CD4-positive, alpha-beta T cell treated with Interleukin-15 for 1 hour (primary cell): ENCODE data around the gene TOB1.
"Not testable (repeated sequence)": the region's sequence is repeated elsewhere in the genome, so short reads cannot be mapped to it uniquely, and the experiment has no call there.

ENCODE experiments used
- DNase-seq: peaks from one replicate; pipeline ENCODE4 v3.0.0-alpha.2; 2020

TOB1 gene

DNA sequence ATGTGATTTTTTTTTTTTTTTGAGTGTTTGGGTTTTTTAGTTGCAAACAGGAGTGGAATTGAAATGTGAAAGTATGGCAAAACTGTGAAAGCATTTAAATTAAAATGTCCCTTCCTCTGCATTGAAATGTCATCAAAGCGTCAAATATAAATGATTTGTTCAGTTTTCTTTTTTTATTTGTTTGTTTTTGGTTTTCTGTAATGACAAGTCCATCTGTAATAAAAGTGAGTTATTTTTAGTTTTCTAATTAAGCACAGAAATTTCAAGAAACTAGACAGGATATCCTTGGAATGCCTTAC is 1.9 kb upstream of the TOB1 start:
- DNase-seq = no peak

DNA sequence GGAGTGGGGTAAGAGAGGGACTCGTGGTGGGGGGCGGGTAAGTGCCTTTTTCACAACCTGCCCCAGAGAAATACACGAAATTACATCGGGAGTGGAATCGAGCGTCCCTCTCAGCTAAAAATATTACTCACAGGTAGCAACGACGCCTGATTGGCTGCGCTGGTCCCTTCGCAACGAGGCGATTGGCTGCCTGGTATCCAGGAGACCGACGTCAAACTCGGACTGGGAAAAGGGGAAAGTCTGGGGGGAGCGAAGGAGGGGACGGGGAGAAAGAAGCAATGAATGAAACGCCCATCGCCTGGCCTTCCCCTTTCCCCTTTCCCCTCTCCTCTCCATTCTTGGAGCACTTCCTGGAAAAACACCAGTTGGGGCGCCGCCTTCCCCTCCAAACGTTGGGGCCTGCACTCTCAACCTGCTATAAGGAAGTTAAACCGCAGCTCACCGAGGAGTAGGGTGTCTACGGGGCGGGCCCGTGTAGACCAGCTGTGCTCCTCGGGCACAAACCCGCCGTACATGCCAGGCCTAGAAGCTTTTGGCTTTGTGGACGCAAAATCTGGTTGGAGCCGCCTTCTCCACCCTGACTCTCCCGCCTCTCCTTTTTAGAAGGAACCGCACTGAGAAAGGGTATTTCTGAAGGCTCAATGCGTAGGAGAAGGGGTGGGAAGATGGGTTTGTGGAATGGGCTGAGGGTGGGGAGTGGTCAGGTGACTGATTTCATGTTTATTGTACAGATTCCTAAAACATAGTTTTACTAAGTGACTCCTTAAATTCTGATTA is 1.4 kb upstream of the TOB1 start:
- DNase-seq = peak; percentile 90

DNA sequence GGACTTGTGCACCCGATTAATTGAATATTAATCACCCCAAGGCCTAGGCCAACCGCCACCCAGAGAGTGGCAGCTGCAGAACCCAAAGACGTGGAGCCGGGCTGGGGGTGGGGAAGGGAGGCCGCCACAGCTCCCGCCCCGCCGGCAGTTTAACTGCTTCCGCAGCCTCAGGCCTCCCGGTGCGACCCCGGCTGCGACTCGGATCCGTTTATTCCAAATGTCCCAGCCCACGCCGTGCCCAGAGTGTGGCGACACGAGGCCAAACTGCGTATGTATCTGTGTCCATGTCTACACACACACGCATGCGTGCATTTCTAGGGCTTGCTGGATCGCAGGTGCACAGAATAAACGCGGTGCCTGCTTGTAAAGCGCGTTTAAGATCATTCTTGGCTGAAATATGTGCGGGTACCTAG is 802 bp upstream of the TOB1 start:
- no peak for DNase-seq

DNA sequence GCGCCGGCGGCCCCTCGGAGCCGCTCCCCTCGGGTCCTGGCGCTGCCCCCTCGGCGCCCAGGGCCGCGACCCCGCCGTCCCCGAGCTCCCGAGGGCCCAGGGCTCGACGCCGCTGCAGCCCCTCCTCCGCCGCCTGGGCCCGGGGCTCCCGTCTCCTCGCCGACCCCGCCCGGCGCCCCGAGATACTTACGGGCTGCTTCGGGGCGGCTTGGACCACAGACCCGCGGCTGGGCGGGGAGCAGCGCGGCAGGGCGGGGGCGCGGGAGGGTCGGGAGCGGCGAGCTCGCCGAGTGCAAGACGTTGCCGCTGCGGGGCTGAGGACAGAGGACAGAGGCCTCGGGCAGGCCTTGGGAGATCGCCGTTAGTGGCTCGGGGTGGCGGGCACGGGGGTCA is 290 bp downstream of the TOB1 start:
- no peak for DNase-seq

DNA sequence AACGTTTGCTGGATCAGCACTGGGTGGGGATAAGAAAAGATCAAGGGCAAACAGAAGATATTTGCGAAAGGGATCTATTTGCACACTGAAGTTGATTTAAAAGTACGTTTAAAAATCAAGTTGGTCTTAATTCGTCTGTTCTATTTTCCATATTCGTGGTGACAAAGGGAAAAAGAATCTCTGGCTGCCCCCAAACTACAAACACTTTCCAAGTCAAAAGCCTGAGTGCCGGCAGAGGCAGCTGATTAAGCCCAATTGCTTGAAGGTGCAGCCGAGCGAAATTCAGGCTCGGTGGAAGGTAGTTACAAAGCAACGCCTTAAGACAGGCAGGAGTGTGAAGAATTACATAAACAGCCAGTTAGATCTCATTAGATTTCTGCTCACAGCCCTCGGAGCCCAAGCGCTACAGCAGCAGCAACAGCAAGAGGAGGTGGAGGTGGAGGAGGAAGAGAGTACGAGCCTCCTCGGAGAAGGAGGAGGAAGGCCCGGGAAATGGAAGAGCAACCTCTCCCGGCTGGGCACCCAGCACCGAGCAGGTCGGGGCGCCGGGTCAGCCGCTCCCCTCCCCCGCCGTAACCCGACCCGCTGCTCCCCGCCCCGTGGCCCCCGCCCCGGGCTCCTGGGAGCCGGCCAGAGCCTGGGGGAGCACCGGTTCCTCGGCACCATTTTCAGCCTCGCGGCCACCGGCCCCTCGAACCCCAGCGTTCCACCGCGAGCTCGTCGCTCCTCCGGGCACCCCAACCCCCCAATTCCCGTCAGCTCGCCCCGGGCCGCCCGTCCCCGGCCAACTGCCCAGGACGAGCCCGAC is 890 bp downstream of the TOB1 start:
- DNase-seq = peak; percentile 57

DNA sequence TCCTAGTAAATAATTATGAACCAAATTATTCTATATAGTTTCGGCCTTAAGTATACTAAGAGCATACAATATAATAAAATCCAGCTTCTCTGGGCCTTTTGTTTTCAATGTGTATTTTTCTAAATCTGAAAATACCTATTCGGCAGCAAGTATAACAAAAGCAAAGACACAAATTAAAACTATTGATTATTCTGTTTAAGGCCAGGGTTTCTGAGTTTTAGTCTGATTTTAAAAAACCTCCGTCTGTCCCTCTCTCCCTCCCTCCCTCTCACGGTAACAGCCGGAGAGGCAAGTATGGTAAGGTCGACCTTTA is 1.5 kb downstream of the TOB1 start:
- no peak for DNase-seq

DNA sequence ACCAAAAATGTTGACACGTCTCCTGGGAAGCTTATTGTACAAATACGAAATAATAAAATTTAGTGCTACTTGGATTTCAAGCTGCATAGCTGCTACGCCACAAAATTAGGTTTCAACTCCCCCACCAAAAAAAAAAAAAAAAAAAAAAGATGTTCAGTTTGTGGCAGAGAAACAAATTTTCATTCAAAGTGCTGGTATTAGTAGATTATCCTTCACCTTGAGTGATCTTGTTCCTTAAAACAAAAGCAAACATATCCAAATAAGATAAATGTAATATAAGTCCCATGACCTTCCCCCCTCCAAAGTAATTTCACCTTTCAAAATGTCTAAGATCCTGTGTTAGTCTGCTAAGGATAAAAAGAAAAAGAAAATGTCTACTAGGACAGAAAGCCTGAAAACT is 2.2 kb downstream of the TOB1 start:
- no peak for DNase-seq

DNA sequence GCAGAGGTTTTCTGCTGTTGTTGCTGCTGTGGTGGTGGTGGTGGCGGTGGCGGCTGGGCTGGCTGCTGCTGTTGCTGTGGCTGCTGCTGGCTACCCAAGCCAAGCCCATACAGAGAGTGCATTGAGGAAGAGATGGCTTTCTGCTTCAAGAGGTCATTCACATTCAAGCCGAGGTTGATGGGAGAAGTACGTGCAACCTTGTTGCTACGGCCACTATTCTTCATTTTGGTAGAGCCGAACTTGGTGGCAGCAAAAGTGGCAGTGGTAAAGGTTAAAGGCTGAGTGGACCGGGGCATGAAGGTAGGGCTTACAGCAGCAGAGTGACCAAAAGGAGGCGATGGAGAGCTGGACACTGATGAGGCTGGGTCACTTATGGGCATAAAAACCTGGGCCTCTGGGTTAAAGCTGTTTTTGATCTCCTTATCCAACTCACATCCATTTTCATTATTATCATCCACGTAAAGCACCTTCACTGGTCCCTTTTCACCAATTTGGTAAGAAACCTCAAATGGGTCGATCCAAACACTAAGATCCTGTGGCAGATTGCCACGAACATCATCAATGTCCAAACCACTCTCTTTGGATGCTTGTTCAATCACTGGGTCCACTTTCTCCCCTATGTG is 2.8 kb downstream of the TOB1 start:
- DNase-seq = peak; percentile 45

DNA sequence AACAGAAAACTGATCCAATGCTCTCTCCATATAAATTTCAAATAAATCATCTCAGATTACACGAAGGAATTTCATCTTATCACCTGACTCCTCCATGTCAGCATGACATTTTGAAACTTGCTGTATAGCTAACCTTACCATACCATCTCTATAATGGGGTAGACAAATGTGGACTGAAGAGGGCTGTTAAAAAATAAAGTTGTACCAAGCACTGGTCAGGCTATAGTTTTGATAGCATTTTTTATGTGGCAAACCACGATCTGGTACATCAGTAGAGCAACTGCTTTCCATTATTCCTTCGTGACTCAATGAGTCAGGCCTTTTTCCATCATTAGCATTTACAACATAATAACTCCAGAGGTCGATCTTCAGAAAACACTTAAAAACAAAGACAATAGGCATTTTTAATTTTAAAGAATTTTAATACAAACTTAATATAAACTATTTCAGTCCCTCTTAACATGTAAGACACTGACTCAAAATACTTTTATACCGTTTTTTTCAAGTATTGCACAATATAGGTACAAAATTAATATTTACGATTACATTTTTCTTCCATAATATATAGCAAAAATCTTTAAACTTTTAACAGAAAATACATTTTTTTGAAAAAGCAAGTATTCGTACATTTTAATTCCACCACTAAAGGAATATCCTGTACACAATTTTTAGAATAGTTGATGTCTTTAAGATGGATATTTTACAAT is 4.2 kb downstream of the TOB1 start:
- DNase-seq = no peak

DNA sequence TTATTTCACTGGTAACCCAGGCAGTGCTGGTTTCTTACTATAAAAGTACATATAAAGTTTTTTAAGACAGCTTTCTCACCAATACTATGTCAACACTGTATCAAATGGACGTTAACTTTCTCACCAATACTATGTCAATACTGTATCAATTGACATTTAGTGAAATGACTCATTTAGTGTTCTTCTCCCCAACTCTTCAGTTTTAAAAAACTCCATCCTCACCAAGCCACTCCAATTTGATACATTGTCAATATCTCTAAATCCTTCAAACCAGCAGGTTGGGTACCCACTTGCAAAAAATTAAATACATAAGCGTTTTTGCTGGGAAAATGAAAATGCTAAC is 4.8 kb downstream of the TOB1 start:
- no peak for DNase-seq

DNA sequence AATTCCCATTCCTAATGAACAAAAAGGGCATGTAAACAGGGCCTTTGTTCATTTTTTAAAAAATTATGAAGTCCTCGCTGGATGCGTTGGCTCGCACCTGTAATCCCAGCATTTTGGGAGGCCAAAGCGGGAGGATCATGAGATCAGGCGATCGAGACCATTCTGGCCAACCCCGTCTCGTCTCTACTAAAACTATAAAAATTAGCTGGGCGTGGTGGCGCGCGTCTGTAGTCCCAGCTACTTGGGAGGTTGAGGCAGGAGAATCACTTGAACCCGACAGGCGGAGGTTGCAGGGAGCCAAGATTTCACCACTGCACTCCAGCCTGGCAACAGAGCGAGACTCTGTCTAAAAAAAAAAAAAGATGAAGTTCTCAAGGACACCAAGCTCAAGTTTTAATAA is 6.4 kb downstream of the TOB1 start:
- DNase-seq = not testable (repeated sequence)

DNA sequence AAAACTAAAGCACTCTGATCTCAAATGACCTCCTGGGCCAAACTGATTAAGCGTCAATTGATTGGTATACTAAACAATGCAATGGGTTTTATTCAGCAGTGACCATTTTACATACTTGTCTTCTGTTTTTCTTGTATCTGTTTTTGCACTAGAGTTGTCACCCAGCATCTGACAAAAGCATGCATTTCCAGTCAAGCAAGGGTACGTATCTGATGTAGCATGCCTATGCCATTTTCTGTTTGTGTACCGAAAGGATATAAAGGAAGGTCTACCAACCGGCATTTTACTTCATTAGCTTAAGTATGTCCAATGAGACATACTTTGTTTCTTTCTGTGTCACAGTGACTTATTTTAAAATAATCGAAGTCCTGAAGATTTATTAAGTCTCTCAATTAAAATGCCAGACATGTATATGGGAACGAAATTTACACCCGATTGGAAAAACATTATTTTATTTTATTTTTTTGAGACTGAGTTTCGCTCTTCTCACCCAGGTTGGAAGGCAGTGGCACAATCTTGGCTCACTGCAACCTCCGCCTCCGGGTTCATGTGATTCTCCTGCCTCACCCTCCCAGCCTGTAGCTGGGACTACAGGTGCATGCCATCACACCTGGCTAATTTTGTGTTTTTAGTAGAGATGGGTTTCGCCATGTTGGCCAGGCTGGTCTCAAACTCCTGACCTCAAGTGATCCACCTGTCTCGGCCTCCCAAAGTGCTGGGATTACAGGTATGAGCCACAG is 7.5 kb downstream of the TOB1 start:
- no peak for DNase-seq

DNA sequence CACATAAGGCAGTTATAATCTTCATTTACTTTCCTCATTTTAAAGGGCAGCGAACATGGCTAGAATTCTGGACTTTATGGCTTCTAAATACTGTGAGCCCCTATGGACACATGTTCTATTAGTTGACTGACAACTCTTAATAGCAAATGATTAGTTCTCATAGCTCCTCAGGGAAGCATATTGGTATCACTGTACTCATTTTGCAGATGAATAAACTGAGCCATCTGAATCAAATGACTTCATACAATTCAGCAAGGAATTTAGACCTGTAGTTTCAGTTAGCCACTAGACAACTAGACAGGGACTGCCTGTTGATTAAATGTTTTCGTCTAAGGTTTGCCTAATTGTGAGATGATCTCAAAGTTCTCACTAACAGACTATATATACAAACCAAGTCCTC is 9.7 kb downstream of the TOB1 start:
- DNase-seq = no peak

DNA sequence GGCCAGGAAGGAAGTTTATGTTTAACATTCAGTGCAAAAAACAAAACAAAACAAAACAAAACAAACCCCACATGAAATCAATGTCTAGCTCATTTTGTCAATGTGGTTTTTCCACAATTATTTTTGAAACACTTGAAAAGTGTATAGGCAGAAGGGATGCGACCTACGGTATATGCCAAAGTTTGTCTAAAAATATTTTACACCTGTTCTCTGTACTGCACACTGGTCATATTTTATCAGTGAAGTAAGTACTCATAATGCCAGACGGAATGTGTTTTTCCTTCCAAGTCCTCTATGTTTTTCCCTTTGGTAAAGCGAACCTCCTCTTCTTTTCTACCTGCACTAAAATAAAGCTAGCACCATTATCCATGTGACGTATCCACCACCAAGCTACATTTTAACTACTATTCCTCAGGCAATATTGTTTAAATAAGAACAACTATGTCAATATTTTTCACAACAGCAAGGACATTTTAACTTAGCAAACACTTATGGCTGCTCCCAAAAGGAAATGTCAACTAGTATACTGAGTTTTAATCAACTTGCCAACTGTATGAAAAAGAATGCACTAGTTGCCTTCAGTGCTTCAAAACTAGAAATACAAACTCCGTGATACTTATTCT is 10.3 kb downstream of the TOB1 start:
- DNase-seq = no peak

DNA sequence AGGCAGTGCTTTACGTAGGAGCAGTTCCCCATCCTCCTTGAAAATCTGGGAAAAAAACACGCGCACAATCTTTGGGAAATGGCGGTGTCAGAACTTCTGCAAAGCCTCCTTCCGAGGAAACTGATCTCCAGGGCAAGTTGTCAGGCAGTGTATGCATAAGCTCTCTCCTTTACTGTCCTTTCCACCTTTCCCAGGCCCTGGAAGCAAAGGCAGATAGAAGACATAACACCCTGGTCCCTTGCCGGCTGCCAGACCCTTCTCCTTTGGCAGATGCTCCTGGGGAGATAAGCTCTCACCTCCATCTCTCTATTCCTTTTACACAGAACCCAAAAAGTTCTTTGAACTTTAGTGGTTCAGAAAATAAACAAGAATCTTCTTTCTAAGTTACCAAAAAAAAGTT is 12.4 kb downstream of the TOB1 start:
- DNase-seq = no peak

DNA sequence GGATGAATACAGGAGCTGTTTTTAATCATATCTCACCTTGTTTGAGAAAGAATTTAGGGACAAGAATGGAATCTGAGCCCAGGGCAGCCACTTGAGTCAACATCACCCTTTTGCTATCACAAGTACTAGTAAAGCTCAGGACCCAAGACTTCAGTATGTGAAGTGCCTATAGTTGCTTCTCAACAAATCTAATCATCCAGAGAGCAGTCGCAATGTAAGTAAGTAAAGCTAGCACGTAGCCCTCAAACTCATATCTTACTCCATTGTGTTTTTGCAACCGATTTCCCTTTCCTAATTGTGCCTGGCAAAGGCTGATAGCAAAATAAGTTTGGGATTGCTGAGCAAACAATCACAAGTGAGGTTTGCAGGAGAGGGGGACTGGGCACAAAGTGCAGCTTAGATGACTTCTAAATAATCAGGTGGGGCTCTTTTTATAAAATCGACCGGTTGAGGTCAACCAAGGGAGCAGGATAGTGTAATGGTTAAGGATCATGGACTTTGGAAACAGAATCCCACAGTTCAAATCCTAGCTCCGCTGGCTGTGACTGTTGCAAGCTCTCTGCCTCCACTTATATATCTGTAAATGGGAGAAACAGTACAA is 13.0 kb downstream of the TOB1 start:
- DNase-seq = no peak

DNA sequence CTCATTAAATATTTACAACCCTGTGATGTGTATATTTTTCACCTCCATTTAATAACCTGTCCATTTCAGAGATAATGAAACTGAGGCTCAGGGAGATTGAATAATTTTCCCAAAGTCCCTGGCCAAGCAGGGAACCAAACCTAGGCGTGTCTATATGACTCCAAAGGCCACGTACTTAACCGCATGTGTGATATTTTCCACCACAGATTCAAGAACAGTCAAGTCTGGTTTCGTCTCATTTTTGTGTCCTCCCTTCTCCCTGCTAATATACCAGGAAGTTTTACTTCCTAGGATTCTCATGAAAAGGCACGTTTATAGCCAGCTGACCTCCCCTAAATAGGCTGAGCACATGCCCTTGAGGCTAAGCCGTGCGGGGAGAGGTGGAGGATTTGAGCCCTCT is 15.5 kb downstream of the TOB1 start:
- DNase-seq = no peak

DNA sequence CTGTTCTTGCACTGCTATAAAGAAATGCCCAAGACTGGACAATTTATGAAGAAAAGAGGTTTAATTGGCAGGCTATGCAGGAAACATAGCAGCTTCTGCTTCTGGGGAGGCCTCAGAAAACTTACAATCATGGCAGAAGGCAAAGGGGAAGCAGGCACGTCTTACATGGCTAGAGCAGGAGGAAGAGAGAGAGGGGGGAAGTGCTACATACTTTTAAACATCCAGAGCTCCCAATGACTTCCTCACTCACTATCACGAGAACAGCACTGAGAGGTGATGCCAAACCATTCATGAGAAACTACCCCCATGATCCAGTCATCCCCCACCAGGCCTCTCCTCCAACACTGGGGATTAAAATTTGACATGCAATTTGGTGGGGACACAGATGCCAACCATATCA is 17.4 kb downstream of the TOB1 start:
- DNase-seq = no peak

DNA sequence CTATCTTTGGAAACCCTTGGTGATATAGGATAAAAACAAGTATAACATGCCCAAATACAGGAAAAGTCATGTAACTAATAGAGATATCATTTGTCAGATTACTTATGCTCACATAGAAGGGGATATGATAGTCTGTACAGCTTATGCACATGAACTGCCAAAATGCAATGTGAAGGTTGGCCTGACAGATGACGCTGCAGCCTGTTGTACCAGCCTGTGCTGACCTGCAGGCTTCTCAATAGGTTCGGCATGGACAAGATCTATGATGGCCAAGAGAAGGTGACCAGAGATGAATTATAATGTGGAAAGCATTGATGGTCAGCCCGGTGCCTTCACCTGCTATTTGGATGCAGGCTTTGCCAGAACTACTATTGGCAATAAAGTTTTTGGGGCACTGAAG is 18.1 kb downstream of the TOB1 start:
- DNase-seq = no peak

DNA sequence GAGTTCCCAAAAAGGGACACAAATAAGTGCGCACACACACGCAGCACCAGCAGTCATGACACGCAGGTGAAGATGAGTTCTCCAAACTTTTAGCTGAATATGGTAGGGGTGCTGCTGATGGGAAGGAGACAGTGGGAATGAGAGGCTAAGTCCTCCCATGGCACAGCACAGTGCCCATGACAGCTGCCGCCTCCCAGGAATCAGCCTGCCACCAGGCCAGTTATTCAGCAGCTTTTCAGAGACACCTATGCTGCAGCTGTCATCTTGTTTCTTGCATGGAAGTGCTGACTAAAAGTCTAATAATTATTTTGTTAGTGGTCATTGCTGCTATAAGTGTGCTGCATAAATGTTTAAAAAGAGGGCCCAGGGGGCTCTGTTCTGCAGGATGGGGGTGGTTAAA is 18.6 kb downstream of the TOB1 start:
- no peak for DNase-seq

DNA sequence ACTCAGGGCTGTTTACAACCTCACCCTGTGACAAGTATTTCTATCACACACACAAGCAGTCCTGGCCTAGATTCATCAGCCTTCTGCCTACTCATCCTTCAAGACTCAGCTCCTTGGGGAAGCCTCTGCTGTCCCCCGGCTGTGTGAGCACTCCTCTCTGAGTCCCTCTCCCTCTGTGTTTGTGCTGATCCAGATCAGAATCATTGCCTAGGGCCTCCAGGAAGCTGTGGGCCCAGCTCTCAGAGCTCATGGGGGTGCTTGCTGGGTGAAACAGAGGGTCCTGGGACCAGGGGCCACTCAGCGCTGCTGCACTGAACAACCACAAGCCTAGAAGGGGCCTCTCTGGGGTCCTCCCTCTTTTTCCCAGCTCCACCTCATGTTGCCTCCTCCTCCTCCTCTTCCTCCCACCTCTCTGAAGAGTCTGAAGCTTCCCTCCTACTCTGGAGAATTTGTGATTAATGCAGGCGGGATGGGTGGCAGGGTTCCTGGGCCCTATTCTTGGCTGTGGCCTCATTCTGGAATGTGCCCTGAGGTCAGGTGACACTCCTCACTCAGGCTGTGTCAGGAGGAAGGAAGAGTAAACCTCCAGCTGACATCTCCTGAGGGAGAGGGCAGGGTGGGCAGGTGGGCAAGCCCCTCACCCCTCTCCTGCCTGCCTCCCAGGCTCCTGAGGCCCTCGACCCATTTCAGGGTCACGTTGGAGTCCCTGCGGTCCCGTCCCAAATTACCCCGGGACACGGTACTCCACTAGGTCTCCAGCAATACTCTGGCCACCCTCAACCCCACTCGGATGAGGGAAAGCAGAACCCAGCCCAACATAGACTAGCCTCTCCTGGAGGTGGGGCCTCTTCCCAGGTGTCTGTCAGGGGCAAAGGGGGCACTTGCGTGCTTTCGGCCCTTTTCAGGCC is 20.7 kb downstream of the TOB1 start:
- DNase-seq = no peak
